Fibroblast of lung (primary cell): ENCODE data around the gene TMEM255B. TPM values are rescaled to one million over a fixed set of nuclear protein-coding genes. Genes with fewer than 3 reads are reported as not detected.

Source experiments
- DNase-seq, 2 donors: peaks; one replicate each; pipeline versions ENCODE4 v3.0.0 to v3.0.0-alpha.2; 2010; ENCODE audit warnings: low read depth in 2 of 2
- H2AFZ ChIP-seq: 2 replicates; pipeline ENCODE4 v1.5.1; 2012; ENCODE audit warnings: low read length, control low read depth, inconsistent platforms
- H3K27ac ChIP-seq: 2 replicates; pipeline ENCODE4 v1.5.1; 2011; ENCODE audit warnings: low read length, control low read depth; ENCODE audit not compliant: insufficient read depth
- H3K27me3 ChIP-seq: 2 replicates; pipeline ENCODE4 v1.5.1; 2011; ENCODE audit warnings: mild to moderate bottlenecking, low read length; ENCODE audit not compliant: control insufficient read depth, insufficient read depth
- H3K36me3 ChIP-seq: 2 replicates; pipeline ENCODE4 v1.5.1; 2011; ENCODE audit warnings: low read length; ENCODE audit not compliant: control insufficient read depth, insufficient read depth
- H3K4me1 ChIP-seq: 2 replicates; pipeline ENCODE4 v1.5.1; 2011; ENCODE audit warnings: low read length; ENCODE audit not compliant: control insufficient read depth, insufficient read depth; ENCODE audit errors: extremely low read depth
- H3K4me2 ChIP-seq: 2 replicates; pipeline ENCODE4 v1.5.1; 2011; ENCODE audit warnings: low read length, control low read depth; ENCODE audit not compliant: insufficient read depth; ENCODE audit errors: extremely low read depth
- H3K4me3 ChIP-seq, 4 experiments: fragments of 200-600 bp in 1 of 4; sonication (generic) in 1 of 4; replicated peaks in 1 of 4; 2 replicates each; pipeline ENCODE4 v1.5.1; 2011 to 2016; ENCODE audit warnings: low read length in 4 of 4, low read depth in 3 of 4, mild to moderate bottlenecking in 3 of 4, control low read depth in 2 of 4, inconsistent platforms in 1 of 4, mixed read lengths in 1 of 4; ENCODE audit not compliant: insufficient read depth in 1 of 4; ENCODE audit errors: control extremely low read depth in 1 of 4
- H3K79me2 ChIP-seq: 2 replicates; pipeline ENCODE4 v1.5.1; 2012; ENCODE audit warnings: mild to moderate bottlenecking, low read length, inconsistent platforms; ENCODE audit not compliant: control insufficient read depth, insufficient read depth
- H3K9ac ChIP-seq: 2 replicates; pipeline ENCODE4 v1.5.1; 2011; ENCODE audit warnings: mild to moderate bottlenecking, low read length, control low read depth; ENCODE audit not compliant: insufficient read depth
- H3K9me3 ChIP-seq: 2 replicates; pipeline ENCODE4 v1.5.1; 2012; ENCODE audit warnings: low read depth, low read length; ENCODE audit not compliant: control insufficient read depth, insufficient read depth
- H4K20me1 ChIP-seq: 2 replicates; pipeline ENCODE4 v1.5.1; 2011; ENCODE audit warnings: low read length; ENCODE audit not compliant: control insufficient read depth, insufficient read depth; ENCODE audit errors: extremely low read depth
- EZH2 ChIP-seq: IDR thresholded peaks from 2 replicates; pipeline ENCODE4 v1.5.1; 2012; ENCODE audit warnings: low read length, control low read depth, mild to moderate bottlenecking; ENCODE audit errors: missing control alignments
- polyA plus RNA-seq, 2 donors: library from polyadenylated mRNA; depleted of rRNA in 1 of 2; stranded (reverse) in 1 of 2; unstranded in 1 of 2; fragments of >200 nt; gene quantifications; 2 replicates each; pipeline ENCODE4 v1.2.1, GENCODE V29; 2011 to 2012; ENCODE audit warnings: missing spikeins in 1 of 2
- total RNA-seq: library from RNA; depleted of rRNA; stranded (reverse); fragments of >200 nt; gene quantifications from 2 replicates; pipeline ENCODE4 v1.2.1, GENCODE V29; 2014
- TF ChIP-seq, protein P1 (sequence below), 2 donors: IDR thresholded peaks in 1 of 2; conservative IDR thresholded peaks in 1 of 2; 1 replicate in 1 of 2; 2 replicates in 1 of 2; pipeline ENCODE4 v1.5.1; 2011 to 2012; ENCODE audit warnings: low read length in 2 of 2, control low read depth in 1 of 2, inconsistent platforms in 1 of 2, low read depth in 1 of 2, mild to moderate bottlenecking in 1 of 2

Gene TMEM255B
- total and polyA plus RNA-seq, 2 donors (not counting 1 experiment from before 2014, with no cell fraction given): 2.4 to 10.4 TPM

DNA sequence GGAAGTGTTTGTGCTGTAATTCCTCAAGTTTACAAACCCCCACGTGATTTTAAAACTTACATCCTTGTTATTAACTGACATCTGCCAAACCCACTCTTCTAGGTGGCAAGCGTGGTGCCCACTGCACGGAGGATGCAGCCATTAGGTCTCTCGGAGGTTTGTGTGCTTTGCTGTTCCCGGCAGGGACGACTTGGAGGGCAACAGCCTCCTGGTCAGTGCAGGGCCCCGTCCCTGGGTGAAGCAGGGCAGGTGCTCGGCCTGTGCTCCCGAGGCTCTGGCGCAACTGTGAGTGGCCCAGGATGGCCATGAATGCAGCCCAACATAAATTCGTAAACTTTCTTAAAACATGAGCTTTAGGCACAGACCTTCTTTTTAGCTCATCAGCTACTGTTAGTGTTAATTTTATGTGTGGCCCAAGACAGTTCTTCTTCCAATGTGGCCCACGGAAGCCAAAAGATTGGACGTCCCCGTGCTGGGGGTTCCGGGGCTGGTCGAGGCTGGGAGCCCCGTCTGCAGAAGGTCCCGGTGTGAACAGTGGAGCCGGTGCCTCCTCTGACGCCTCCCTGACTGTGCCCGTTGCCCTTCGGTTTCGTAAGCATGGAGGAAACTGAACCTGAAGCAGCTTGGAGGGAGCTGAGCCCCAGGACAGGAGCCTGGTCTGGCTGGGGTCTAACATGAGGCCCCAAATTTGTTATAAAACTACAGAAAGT lies 93.0 kb downstream of the TMEM255B start:
- no peaks in the 10 kb centered on the region for H3K9me3 ChIP-seq
- peaks cover 16% of the 10 kb centered on the region for H3K36me3 ChIP-seq
- no peak overlapping the region for H3K9ac ChIP-seq
- no peak overlapping the region for H3K4me2 ChIP-seq
- H3K79me2 ChIP-seq: peaks cover 98% of the 10 kb centered on the region
- no peaks in the 10 kb centered on the region for H3K27me3 ChIP-seq
- TF ChIP-seq EZH2: no peak
- TF ChIP-seq, protein P1, sequence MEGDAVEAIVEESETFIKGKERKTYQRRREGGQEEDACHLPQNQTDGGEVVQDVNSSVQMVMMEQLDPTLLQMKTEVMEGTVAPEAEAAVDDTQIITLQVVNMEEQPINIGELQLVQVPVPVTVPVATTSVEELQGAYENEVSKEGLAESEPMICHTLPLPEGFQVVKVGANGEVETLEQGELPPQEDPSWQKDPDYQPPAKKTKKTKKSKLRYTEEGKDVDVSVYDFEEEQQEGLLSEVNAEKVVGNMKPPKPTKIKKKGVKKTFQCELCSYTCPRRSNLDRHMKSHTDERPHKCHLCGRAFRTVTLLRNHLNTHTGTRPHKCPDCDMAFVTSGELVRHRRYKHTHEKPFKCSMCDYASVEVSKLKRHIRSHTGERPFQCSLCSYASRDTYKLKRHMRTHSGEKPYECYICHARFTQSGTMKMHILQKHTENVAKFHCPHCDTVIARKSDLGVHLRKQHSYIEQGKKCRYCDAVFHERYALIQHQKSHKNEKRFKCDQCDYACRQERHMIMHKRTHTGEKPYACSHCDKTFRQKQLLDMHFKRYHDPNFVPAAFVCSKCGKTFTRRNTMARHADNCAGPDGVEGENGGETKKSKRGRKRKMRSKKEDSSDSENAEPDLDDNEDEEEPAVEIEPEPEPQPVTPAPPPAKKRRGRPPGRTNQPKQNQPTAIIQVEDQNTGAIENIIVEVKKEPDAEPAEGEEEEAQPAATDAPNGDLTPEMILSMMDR (conservative IDR thresholded peaks at IDR 0.05 in 1 of 2, IDR thresholded peaks at IDR 0.05 in 1 of 2; ENCODE audit: low read depth in 1 of 2, low read length in 2 of 2): no peak
- H2AFZ ChIP-seq: no peak overlapping the region
- DNase-seq: no peak
- H3K4me1 ChIP-seq: peaks cover 41% of the 10 kb centered on the region
- no peak overlapping the region for H3K27ac ChIP-seq
- peaks cover 2% of the 10 kb centered on the region for H4K20me1 ChIP-seq
- no peak overlapping the region for H3K4me3 ChIP-seq

DNA sequence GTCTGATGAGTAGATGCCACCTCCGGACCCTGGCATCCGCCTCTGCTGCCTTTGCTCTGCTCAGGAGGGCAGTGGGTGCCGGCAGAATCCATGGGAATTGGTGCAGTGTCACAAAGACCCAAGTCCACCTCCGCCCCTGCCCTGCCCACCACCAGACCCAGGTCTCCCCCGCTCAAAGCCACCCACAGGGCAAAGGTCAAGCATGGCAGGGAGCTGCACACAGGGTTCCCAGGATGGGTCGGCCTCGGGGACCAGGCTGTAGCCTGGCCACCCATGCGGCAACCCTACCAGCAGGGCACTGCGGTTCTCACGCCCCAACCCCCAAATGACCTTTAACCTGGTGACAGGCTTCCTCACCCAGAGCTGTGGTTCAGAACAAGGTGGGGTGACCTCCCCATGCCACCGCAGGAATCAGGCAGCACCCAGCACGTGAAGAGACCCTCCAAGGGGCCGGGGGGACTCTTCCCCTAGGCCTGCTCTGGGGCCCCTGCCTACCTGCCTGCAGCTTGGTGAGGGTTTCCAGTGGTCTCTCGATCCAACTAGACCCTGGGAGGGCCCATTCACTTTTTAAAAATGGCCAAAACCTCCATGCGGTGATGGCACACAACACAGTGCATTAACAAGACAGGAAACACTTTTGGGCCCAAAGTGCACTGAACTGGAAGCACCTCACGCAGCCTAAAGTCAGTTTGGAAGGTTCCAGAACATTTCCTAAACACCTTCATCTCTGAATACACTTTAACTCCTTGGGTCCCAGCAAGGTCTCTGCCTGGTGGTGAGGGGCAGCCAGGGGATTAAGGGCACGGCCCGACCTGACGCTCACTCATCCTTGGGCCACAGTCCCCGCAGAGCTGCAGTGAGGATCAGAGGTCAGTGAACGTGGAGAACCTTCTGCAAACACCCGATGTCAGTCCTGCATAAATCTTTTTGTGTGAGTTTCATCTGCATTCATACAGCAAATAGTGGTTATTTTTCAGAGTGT lies 93.8 kb downstream of the TMEM255B start:
- no peaks in the 10 kb centered on the region for H3K9me3 ChIP-seq
- no peaks in the 10 kb centered on the region for H3K27me3 ChIP-seq
- no peak overlapping the region for H2AFZ ChIP-seq
- H3K4me1 ChIP-seq: peaks cover 41% of the 10 kb centered on the region
- peaks cover 2% of the 10 kb centered on the region for H4K20me1 ChIP-seq
- H3K4me2 ChIP-seq: no peak overlapping the region
- H3K4me3 ChIP-seq: no peak overlapping the region
- TF ChIP-seq EZH2: no peak
- TF ChIP-seq, protein P1 (conservative IDR thresholded peaks at IDR 0.05 in 1 of 2, IDR thresholded peaks at IDR 0.05 in 1 of 2; ENCODE audit: low read depth in 1 of 2, low read length in 2 of 2): no peak
- peak overlapping the region; percentile 22 for H3K27ac ChIP-seq
- no peak for DNase-seq
- H3K36me3 ChIP-seq: peaks cover 14% of the 10 kb centered on the region
- H3K79me2 ChIP-seq: peaks cover 98% of the 10 kb centered on the region
- no peak overlapping the region for H3K9ac ChIP-seq

- Histone ChIP-seq H3K9ac (no peak overlapping the region), H3K36me3 (peaks cover 14% of the 10 kb centered on the region), H3K9me3 (no peaks in the 10 kb centered on the region), H3K4me2 (peak overlapping the region; percentile 65), H3K79me2 (peaks cover 98% of the 10 kb centered on the region), H3K27ac (peak overlapping the region; percentile 72), H3K27me3 (no peaks in the 10 kb centered on the region), H3K4me1 (peaks cover 41% of the 10 kb centered on the region), H2AFZ (no peak overlapping the region), H4K20me1 (peaks cover 2% of the 10 kb centered on the region), H3K4me3 (no peak overlapping the region)
- no peak for TF ChIP-seq EZH2
- TF ChIP-seq, protein P1 (conservative IDR thresholded peaks at IDR 0.05 in 1 of 2, IDR thresholded peaks at IDR 0.05 in 1 of 2; ENCODE audit: low read depth in 1 of 2, low read length in 2 of 2): no peak
- peak in 1 of 2 donors; percentile 65 for DNase-seq
Observed at GRCh38 chr13:113853518-113854237, 94.7 kb downstream of the TMEM255B start.
